GM18520 (cell line): ENCODE data around the gene HSPA12A.
"Not testable (repeated sequence)": the region's sequence is repeated elsewhere in the genome, so short reads cannot be mapped to it uniquely, and the experiment has no call there.

ENCODE experiments used
- ATAC-seq: cut with Tn5 transposase; IDR thresholded peaks from one replicate; pipeline ENCODE4 v1.9.1; 2021; ENCODE audit not compliant: unreplicated experiment

The HSPA12A gene

GRCh38 chr10:116719804-116720203 lies 22.6 kb downstream of the HSPA12A start:
- ATAC-seq, result no peak

- ATAC-seq, result no peak
These were observed 24.3 kb downstream of the HSPA12A start for GRCh38 chr10:116718058-116718457.

- no peak for ATAC-seq
These were observed 26.0 kb downstream of the HSPA12A start for GRCh38 chr10:116716381-116716780.

DNA sequence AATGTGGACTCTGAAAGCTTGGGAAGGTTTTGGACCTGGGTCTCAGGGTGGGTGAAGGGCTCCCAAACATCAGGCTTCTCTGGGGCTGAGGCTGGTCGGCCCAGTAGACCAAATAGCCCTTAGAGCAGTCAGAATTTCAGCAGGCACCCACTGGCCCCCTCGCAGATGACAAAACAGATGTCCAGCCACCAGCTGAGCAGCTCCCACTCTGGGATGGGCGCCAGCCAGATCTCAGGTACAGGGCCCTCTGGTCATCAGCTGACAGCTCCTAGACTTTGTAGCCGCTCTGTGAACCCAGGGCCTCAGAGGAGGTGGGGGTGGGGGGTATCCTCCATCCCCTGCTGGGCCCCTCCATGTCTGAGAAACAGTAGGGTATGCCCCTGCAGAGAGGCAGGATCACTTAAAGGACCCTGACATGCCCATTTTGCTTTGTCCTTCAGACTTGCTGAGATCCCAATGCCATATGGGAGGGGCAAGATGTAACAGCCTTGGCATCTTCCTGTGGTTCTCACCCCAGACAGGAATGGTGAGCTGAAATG lies 26.5 kb downstream of the HSPA12A start:
- ATAC-seq, result no peak

- ATAC-seq, result no peak
These were observed 27.0 kb downstream of the HSPA12A start for GRCh38 chr10:116715341-116715740.

GRCh38 chr10:116713846-116714245 lies 28.5 kb downstream of the HSPA12A start:
- ATAC-seq, result no peak

- no peak for ATAC-seq
These were observed 29.3 kb downstream of the HSPA12A start for GRCh38 chr10:116712989-116713543.

- ATAC-seq, result no peak
These were observed 29.8 kb downstream of the HSPA12A start for GRCh38 chr10:116712519-116712918.

DNA sequence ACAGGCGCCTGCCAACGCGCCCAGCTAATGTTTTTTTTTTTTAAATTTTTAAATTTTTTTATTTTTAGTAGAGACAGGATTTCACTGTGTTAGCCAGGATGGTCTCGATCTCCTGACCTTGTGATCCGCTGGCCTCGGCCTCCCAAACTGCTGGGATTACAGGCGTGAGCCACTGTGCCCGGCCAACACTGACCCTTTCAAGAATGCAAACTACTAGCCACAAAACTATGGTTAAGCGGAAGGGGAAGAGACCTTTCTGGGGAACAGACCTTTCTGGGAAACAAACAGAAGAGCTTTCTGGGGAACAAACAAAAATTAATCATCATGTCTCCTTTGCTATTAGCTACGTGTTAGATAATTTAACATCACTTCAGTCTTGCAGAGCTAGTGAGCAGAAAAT lies 30.6 kb downstream of the HSPA12A start:
- not testable (repeated sequence) for ATAC-seq

DNA sequence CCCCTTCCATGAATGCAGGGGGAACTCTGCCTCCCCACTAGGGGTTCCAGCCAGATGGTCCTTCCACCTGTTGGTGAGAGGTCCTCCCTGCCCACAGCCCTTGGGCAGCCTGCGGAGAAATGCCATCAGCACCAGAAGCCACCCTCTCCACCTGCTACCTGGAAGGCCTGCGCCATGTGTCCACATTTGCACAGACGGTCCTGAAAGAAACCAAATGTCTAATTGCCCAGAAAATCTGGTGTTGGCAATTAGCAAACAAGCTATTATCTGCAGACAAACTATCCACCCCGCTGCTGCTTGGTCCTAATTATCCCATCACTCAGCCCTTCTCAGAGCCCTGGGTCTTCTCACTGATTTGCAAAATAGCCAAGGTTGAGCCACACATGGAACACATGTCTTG lies 32.3 kb downstream of the HSPA12A start:
- no peak for ATAC-seq

DNA sequence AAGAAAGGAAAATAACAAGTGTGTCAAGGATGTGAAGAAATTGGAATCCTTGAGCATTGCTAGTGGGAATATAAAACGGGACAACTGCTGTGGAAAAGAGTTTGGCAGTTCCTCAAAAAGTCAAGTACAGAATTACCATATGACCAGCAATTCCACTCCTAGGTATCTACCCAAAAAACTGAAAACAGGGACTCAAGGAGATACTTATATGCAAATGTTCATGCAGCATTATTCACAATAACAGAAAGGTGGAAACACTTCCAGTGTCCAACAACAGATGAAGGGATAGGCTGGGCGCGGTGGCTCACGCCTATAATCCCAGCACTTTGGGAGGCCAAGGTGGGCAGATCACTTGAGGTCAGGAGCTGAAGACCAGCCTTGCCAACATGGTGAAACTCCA lies 33.5 kb downstream of the HSPA12A start:
- ATAC-seq, result no peak

- ATAC-seq, result no peak
These were observed 34.0 kb downstream of the HSPA12A start for GRCh38 chr10:116708391-116708821.

- no peak for ATAC-seq
These were observed 34.4 kb downstream of the HSPA12A start for GRCh38 chr10:116707981-116708380.

GRCh38 chr10:116706281-116706680 lies 36.1 kb downstream of the HSPA12A start:
- no peak for ATAC-seq

GRCh38 chr10:116705498-116705897 lies 36.9 kb downstream of the HSPA12A start:
- ATAC-seq, result no peak

DNA sequence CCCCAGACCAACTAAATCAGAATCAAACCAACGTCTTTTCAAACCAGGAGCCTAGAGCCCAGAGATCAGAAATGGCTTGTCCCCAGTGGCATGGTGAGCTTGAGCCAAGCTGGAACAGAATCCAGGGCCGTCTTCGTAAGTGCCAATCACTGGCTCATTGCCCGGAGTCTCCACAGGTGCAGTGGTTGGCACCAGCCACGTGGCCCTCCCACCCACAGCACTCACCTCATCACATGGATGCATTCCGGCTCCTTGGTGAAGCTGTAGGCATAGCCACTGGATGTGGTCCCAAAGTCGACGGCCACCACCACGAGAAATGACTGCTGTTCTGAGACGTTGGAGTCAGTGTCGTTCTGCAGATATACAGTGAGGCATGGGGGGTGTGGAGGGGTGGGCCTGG lies 37.4 kb downstream of the HSPA12A start:
- no peak for ATAC-seq

- ATAC-seq, result no peak
These were observed 40.2 kb downstream of the HSPA12A start for GRCh38 chr10:116702165-116702564.

GRCh38 chr10:116699471-116700150 lies 42.8 kb downstream of the HSPA12A start:
- no peak for ATAC-seq

GRCh38 chr10:116699049-116699448 lies 43.3 kb downstream of the HSPA12A start:
- no peak for ATAC-seq

DNA sequence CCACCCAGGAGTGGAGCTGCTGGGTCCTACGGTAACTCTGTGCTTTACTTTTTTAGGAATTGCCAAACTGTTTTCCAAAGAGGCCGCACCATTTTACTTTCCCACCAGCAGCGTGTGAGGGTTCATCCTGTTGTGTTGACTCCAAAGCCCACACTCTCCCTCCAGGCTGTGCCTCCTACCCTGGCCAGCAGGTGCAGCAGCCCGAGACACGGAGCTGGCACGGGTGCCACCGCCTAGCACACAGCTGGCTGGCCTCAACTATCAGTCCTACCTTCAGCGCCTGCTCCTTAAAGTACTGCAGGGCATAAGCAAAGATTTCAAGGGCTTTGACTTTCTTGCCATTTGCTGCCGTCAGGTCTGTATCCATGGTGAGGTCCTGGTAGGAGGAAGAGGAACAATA lies 44.0 kb downstream of the HSPA12A start:
- ATAC-seq, result no peak

GRCh38 chr10:116697816-116698215 lies 44.5 kb downstream of the HSPA12A start:
- no peak for ATAC-seq

- ATAC-seq, result no peak
These were observed 45.4 kb downstream of the HSPA12A start for GRCh38 chr10:116696919-116697318.

DNA sequence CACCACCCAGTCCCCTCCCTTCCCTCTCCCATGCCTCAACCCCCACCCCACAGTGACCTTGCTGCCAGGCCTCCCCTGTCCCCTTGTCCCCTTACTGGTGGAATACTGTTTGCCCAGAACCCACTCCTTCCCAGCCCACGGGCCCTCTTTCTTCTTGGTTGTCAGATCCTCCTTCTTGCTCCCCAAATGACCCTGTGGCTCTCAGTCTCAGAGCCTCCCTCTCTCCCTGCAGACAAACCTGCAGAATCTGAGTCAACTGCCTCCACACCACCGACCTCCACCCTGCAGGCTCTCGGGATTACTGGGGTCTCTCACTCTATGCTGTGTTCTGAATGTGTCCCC lies 47.5 kb downstream of the HSPA12A start:
- no peak for ATAC-seq
